Loucy (cell line): ENCODE data around the gene PCDHGC3.

Experiments
- CTCF ChIP-seq: fragments of 200-600 bp; sonication (generic); conservative IDR thresholded peaks from 2 replicates; pipeline ENCODE4 v1.5.1; 2014; ENCODE audit warnings: mild to moderate bottlenecking, antibody characterized with exemption, low read length
- EZH2phosphoT487 ChIP-seq: fragments of 200-600 bp; IDR thresholded peaks from 2 replicates; pipeline ENCODE4 v1.6.1; 2018; ENCODE audit warnings: antibody characterized with exemption, mild to moderate bottlenecking, moderate library complexity, borderline replicate concordance

DNA sequence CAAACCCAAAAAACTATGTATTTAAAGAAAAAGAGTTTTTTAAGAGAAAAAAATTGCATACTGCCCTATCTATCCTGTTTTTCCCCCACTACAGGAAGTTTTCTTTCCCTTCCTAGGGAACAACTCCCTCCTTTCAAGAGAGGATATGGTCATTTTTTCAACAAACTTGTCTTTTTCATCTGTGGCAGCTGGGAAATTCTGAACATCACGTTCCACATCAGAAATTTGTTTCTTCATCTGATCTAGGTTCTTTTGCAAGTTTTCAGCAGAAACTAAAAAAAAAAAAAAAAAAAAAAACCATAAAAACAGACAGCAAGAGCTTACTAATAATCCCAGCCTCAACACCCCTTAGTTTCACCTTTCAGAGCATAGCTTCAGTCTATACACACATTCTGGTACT lies 51.7 kb downstream of the PCDHGC3 start:
- TF ChIP-seq EZH2phosphoT487 (no peak), CTCF (no peak)
